HG03280 (cell line): ENCODE results near the gene ARHGAP24.
"Not testable (repeated sequence)": the region's sequence is repeated elsewhere in the genome, so short reads cannot be mapped to it uniquely, and the experiment has no call there.

Experiments used
- ATAC-seq: cut with Tn5 transposase; IDR thresholded peaks from one replicate; pipeline ENCODE4 v1.9.1; 2021; ENCODE audit warnings: mild to moderate bottlenecking, moderate library complexity; ENCODE audit not compliant: unreplicated experiment

Gene ARHGAP24

DNA sequence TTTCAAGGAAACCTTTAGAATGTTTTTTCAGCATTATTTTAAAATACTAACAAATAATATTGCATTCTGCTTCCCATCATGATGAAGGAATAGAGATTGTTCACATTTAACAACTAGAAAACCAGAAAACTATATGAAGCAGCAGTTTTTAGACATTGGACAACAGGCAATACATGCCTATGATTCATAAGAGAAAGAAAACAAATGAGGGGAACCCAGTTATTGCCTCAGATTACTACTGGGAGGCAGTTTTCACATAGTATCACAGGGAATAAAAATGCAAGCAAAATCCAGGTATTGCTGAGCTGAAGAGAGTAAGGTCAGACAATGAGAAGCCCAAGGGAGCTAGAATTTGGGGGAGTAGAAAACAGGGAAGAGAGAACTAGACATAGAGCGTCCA lies 511.3 kb downstream of the ARHGAP24 start:
- no peak for ATAC-seq

DNA sequence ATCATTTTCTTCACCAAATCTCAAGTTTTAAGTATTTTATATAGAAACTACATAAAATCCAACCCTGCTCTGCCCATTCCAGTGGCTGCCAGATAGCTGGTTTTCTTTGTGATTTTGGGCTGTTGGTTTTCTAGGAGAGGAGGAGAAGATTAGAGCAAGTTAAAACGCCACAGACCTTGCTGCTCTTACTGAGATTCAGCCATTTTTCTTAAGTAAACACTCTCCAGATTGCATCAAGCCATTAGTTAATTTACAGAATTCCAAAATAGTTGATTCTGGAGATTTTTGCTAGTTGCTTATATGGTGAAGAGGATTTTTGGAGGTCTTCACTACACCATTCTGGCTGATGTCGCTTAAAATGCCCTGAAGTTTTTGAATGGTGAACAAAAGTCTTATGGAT lies 518.7 kb downstream of the ARHGAP24 start:
- ATAC-seq: no peak

DNA sequence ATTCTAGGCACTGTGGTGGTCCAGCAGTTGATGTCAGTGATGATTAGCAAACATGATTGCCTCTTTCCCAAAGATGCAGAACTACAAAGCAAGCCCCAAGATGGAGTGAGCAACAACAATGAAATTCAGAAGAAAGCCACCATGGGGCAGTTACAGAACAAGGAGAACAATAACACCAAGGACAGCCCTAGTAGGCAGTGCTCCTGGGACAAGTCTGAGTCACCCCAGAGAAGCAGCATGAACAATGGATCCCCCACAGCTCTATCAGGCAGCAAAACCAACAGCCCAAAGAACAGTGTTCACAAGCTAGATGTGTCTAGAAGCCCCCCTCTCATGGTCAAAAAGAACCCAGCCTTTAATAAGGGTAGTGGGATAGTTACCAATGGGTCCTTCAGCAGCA lies 519.6 kb downstream of the ARHGAP24 start:
- ATAC-seq: no peak

DNA sequence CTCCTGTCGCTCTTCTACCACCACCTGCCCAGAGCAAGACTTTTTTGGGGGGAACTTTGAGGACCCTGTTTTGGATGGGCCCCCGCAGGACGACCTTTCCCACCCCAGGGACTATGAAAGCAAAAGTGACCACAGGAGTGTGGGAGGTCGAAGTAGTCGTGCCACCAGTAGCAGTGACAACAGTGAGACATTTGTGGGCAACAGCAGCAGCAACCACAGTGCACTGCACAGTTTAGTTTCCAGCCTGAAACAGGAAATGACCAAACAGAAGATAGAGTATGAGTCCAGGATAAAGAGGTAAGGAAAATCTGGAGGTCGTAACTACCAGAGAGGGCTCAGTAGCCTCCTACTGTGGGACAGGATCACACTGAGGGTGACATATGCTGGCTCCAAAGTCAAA lies 520.4 kb downstream of the ARHGAP24 start:
- no peak for ATAC-seq

DNA sequence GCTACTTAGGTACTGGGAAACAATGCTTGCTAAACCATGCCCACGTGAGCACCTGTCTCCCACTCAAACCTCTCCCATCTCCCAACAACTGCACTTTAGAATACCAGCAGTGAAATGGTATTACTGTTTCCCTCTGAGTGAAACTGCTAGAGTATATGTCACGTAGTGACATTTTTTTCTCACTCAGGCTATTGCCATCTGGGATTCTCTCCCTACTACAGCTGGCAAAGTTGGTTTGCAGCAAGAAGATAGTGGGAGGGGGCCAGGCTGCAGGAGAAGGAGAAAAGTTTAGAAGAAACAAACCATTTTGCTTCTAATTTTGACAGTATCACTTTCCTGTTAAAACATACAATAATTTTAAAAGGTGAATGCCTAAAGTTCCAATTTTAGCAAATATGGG lies 526.6 kb downstream of the ARHGAP24 start:
- ATAC-seq: no peak

DNA sequence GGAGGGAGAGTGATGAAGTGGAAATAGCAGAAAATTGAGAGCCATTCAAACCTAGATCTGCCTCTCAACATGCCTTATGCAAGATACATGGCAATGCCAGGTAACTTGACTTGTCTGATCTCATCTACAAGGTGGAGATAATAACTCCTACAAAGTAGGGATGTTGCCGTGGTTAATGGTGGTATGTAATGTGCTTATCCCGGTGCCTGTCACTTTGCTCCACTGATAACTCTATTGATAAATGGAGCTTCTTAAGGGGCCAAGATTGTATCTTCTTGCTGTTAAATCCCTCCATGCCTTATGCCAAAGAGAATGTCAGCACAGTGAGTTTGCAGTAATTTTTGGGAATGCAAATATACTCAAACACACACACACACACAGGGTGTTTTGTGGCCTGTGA lies 529.1 kb downstream of the ARHGAP24 start:
- no peak for ATAC-seq

DNA sequence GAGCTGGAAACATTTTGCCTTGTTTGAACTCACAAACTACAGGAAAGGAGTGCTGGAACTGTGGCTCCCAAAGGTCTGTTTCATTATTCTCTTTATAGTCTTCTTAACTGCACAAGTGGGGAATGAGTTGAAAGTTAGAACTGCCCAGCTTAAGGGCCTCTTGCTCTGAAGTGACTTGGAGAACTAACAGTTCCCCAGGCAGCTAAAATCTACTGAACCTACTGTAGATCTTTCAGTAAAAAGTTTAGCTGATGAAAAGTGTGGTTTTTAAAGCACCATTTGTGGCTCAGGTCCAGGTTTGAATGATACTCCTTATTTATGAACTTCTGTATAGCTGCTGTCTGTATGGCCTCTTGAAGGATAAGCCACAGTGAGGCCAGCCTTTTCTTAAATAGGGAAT lies 531.1 kb downstream of the ARHGAP24 start:
- no peak for ATAC-seq

DNA sequence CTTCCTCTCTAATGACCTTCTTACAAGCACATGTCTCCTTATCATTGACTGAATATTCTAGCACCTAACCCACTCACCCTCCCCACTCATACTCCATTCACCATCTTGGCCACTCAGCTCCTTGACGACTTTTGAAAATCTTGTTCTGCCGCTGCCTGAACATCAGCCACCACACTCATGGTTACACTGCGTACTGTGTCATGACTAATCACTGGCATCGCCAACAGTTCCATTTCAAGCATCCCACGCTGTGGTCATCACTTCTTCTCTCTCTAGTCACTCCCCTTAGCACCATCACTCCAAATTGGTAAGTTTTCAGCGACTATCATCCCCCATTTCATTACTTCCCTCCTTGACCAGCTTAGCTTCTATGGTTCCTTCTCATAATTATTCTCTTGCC lies 532.1 kb downstream of the ARHGAP24 start:
- no peak for ATAC-seq

DNA sequence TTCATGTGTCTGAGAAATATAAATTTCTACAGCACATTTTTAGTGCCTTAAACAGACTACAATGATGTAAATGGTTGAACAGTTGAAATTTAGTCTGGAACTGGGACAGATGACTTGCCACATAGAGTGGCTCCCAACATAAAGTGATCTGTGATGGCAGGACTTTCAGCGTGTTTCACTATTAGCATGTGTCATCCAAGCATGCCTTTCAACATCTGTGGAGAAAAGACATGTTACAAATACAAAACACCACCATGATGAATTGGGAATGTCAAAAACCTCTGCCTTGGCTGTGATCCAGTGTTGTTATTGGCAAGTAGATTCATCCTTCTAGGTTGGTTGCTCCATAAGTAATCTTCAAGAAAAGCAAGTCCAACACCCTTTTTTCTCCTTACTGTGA lies 536.2 kb downstream of the ARHGAP24 start:
- ATAC-seq: no peak

DNA sequence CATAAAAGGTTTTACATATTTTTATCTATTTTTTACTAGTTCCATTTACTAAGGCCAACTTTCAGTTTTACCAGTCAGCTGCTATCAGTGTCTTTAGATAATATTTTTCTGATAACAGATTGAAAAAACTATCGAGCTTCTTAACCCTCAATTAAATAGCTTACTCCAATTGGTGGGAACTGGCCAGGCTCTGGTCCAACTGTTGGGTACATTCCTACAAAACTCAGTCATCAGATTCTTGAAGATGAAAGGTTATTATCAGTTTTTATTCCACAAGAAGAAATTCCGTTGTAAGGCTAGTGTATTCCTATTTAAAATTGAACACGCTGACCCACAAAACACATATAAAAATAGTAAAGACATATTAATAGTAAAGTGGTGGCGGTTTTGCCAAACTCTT lies 538.7 kb downstream of the ARHGAP24 start:
- no peak for ATAC-seq

DNA sequence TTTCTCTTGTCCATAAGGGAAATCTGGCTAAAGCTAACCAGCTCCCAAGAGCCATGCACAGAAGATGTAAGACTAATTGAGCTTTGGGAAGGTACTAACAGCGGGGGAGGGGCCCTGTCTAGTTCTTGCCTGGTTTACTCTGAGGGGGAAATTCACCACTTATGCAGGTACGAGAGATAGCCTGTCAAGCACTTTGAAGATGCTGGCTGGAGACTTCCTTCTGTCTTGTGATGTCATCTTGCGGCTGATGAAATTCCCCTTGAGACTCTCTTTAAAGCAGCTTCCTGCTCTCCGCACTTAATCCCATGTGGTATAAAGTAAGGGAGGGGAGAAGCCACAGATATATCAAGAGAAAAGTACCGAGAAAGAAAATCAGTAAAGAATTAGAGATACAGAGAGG lies 539.6 kb downstream of the ARHGAP24 start:
- ATAC-seq: no peak

DNA sequence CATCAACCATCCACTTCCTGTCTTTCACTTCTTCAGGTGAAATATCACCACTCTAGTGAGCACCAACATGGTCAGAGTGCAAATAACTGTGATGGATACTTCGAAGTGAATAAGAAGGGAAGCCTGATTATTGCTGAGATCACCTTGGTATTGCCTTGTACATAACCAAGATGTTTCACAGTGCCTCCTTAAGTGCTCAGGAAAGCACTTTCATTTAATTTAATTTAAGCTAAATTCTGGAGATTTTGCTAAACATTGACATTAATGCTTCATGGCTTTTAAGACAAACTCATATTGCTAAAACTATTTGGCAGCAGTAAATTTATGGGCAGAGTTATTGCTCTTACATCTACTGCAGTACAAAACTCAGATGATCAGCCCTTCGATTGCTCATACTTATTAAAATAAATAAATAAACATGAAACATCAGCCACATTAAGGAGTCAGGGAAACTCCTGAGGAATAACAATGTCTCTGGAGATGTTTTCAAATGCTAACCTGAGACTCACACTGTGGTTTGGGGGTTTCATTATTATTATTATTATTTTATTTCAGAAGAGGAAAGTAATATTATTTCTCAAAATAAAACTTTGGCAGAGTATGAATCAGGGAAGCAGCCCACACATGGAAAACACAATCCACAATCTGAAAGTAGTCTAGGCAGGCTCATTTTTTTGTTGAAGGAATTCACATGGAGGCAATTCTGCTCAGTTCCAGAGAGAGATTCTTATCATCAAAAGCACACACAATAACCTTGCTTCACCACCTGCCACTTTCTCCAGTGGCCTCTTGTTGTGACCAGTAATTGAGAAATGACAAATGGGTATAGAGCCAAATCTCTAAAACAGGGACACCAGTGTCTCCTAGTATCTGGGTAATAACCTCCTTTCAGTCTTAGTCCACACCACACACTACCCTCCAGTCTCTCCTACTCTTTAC lies 540.7 kb downstream of the ARHGAP24 start:
- ATAC-seq: no peak

DNA sequence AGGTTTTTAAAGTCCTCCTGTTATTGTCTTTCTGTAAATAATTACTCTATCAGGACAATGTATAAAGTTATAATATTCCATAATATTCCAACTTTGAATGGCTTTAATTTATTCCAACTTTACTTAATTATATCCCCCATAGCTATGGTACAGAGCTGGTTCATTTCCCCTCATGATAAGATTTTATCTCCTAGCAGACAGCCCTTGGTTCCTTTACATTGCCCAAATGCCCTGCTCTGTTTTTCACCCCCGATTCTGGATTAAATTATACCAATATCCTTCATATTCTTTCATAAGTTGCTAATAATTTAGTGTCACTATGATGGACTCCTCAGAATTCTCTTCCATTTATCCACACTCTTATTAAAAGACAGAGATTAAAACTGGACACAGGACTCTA lies 544.4 kb downstream of the ARHGAP24 start:
- ATAC-seq: no peak

DNA sequence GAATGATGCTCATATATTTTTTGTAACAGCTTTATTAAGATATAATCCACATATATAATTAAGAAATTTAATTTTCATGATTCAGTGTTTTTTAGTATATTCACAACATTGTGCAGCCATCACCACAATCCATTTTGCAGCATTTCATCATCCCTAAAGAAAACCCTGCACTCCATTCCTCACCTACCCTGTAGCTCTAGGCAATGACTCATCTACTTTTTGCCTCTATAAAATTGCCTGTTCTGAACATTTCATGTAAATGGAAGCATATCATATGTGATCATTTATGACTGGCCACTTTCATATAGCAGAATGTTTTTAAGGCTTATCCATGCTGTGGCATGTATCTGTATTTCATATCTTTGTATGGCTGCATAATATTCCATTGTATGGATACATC lies 545.0 kb downstream of the ARHGAP24 start:
- ATAC-seq: no peak

DNA sequence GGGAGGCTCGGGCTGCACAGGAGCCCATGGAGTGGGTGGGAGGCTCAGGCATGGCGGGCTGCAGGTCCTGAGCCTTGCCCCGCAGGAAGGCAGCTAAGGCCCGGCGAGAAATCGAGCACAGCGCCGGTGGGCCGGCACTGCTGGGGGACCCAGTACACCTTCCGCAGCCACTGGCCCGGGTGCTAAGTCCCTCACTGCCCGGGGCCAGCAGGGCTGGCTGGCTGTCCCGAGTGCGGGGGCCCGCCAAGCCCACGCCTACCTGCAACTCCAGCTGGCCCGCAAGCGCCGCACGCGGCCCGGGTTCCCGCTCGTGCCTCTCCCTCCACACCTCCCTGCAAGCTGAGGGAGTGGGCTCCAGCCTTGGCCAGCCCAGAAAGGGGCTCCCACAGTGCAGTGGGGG lies 546.7 kb downstream of the ARHGAP24 start:
- ATAC-seq: not testable (repeated sequence)

DNA sequence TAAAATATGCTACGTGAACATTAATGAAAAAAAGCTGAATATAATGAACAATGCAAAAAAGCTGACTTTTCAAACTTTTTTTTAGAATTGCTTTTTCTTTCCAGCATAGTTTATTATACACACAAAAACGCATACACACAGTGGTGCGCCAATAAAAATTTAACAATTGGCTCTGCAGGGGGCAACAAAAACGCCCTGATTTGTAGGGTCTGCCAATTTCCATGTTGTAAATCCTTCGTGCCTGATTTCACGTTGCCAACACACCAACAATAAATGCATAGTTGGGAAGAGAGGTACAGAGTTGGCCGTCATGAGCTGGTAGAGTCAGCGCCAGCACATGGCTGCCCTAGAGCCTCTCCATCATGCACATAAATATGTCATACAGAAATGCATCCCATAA lies 551.8 kb downstream of the ARHGAP24 start:
- ATAC-seq: no peak

DNA sequence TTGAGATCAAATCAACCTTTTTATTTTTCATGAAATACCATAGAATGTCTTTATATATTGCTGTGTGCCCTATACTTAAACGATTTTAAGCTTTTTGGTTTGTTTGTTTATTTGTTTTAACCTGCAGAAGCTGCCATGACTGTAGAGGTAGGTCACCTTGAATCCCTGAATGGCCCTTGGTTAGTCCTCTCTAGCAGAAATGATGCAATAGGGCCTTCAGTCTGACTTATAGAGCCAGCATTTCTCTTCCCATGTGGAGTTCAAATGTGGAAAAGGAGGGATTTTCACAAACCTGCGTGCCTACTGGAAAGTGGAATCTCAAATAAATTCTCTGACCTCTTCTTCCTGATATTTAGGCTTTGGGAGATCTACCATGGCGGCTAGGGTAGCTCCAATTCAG lies 557.0 kb downstream of the ARHGAP24 start:
- ATAC-seq: no peak

DNA sequence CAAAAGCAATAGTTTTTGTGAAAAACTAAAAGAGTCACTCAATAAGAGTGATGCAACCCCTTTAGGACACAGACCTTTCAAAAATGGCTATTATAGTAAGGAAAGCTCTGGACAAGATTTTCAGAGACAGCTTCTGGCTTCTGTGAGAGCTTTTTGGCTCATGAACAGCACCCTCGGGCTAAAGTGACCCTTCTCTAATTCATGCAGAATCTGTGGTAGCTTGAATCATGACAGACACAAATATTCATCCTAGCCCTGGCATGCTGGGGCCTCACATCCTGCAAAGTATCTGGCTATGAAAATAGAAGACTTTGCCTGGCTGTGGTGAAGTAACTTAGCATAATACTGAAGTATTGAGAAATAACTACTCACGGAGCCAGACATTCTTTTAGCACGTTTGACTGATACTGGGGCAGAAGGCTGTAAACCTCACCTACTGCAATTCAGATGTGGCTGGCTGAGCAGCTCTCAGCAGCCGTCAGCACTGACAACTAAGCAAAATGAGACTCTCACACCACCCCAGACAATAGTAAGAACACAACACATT lies 557.6 kb downstream of the ARHGAP24 start:
- ATAC-seq: no peak

DNA sequence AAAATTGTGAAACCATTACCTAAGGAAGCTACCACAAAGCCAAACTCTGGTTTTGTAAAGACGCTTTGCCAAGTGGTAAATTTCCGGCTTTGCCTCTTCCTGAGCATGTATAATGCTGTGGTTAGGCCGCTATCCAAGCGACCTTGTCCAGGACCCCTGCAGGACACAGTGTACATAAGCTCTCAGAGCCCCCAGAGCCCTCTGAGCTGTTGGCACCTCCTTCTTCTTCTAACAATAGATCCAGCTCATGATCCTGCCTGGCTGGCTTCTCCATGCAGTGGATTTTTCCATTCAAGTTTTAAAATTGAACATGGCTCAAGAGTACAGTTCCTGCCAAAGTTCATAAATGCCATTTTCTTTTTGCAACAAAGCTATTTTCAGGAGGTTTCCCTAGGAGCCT lies 558.2 kb downstream of the ARHGAP24 start:
- ATAC-seq: no peak

DNA sequence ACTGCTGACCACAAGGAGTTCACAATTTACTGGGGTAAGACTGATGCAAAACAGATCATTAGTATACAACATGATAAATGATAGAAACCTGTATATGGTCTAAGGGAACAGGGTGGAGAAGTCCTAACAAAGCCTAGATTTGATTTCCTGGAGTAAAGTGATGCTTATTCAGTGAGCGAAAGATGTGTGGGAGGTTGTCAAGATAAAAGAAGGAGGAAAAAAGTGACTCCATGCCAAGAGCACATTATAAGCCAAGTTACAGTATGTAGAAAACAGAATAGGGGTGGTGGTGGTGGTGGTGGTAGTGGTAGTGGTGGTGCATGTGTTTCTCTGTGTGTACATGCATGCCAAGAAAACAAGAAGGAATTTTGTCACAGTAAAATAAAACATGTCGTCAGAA lies 559.7 kb downstream of the ARHGAP24 start:
- ATAC-seq: no peak

DNA sequence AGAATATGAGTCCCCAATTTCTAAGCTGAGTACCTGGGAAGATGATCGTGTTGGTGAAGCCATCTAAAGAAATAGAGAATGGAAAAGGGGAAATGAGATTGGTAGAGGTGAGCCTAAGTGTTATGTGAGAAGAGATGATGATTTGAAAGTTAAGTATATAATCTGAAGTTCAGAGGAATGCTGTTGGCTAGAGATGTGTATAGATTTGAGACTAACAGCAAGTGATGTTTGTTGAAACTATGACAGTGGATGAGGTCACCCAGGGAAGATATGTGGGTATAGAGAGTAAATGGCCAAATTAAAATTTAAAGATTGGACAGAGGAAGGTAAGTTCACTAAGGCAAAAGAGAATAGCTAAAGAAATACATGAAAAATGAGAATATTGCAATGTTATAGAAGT lies 560.7 kb downstream of the ARHGAP24 start:
- no peak for ATAC-seq

DNA sequence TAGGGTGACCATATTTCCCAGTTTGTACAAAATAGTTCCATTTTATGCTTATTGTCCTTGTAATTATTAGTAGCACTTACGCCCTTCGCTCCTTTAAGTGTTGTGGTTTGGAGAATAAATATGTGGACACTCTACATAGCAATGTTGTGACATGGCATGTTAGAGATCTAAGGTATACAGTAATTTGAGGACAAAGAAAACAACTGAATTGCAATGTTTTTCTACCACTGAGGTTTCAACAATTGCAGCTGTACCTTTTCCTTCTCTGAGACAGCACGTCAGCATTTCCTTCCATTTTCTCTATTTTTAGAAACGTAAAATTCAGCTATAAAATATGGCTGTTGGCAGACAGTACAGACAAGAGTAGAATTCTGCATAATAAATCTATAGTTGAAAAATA lies 561.8 kb downstream of the ARHGAP24 start:
- no peak for ATAC-seq

DNA sequence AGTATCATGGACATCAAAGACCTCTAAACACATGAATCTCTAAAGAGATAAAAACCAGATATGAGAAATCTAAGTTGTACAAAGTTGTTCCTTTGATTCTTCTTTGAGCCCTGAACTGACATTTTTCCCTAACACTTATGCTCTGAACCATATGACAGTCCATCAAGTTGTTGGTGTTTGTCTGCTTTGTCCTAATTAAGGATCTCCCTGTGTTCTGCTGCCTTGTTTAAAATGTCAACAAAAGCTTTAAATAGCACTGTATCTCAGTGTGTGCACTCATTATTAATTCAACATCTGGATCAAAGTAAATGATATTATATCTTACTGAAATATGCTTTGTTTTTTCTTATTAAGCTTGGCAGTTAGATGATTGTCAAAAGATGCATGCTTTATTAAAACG lies 563.1 kb downstream of the ARHGAP24 start:
- no peak for ATAC-seq
